Esophagus mucosa (tissue), 1 donor: ENCODE measurements around the gene ZRANB1. TPM values are rescaled to one million over a fixed set of nuclear protein-coding genes. Genes with fewer than 3 reads are reported as not detected.

ENCODE experiments used
- ATAC-seq: fragments of 200-7000 bp; cut with Tn5 transposase; one replicate; pipeline ENCODE4 v1.9.1; 2020
- total RNA-seq: library from RNA; stranded (reverse); gene quantifications from one replicate; pipeline ENCODE4 v1.2.4, GENCODE V29; 2023
- donor health status: DM: yes; HTN: yes; CAD: no.

ZRANB1 gene
- total RNA-seq, 1 donor from 2014 or later, result 14.2 TPM

DNA sequence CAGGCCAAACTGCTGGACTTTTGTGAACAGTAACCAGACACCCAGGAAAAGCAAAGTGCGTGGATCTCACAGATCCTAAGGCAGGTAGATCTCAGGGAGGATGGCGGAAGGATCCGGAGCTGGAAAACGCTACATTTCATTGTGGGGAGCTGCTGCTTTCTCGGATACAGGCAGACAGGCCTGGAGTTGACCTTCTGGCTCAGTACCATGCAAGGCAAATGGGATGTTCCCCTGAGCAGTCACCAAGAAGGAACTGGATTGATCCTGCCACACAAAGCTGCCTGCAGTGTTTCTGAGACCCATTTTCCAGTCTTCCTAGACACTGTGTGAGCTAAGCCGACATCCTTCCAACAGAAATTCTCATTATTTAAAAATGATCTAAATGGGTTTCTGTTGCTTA, 65.5 kb downstream of the ZRANB1 start:
- no peak for ATAC-seq

DNA sequence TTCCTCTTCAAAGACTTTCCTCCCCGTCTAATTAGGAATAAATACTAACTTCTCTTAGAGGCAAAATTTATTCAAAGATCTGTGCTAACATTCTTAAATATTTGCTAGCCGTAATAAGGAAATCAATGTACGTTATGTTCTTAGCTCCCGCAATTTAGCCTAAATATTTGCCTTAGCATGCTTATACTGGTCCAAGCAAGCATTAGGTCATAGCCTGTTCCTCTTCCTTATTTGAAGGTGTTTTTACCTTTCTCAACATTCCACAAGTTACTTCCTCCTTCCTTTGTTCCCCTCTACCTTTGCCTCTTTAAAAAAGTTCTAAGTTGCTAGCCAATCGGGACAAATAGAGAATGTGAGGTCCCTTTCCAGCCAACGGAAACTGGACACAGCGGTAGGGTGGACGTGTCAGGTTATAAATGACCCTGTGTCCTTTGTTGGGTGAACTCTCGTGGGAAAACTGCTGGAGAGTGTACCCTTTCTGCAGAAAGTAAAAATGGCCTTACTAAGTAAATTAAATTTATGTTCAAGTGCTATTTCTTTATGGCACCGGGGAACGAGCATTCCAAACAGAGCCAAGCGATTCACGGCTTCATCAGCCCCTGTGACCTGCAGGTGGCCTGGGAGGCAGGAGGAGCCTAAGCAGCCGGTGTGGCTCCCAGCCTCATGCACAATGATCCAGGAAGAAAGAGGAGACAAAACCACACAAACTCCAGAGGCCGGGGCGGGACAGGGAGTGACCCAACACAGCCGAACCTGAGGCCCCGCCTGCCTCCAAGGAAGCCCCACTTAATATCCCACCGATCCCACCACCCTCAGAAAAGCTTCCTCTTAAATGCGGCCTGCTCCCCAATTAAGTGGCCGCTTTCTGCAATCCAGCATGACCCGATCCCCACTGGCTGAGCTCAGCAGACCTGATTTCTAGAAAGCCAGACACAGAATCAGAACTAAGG, 67.0 kb downstream of the ZRANB1 start:
- peak; percentile 60 for ATAC-seq

DNA sequence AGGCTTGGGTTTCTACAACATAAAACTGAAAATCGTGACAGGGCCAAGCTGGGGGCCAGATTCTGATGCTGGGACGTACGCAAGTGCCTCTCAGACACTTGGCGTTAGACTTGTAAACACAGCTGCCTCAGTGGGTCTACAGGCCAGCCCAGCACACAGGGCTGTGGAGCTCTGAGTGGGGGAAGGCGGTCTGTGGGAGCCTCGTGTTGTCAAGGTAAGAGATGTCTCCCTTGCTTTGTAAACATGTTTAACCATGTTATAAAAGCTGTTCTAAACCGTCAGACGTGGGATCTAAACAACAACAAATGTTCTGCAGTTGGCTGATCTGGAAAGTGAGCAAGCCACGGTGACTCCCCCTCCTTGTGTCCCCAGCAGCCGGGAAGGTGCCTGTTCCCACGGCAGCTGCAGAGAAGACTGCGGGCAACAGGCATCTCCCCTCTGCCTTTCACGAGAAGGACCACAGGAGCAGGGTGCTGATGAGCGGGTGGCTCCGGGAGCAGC, 67.8 kb downstream of the ZRANB1 start:
- no peak for ATAC-seq

DNA sequence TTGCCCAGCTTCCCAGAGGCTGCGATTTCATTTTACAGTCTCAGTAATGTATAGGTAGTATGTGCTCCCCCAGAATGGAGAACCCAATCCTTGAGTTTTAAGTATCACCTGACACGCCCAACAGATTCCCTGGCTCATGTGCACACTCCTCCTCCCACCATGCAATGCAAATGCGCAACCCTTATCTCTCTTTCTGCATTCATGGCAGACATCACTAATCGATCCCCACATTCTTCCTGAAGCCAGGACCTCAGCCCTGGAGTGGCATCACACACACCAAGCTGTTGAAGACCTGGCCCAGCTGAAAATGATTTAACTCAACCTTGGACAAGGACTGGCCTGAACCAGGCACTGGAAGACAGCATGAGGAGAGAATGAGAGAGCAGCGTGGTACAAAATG, 68.4 kb downstream of the ZRANB1 start:
- ATAC-seq, result no peak

DNA sequence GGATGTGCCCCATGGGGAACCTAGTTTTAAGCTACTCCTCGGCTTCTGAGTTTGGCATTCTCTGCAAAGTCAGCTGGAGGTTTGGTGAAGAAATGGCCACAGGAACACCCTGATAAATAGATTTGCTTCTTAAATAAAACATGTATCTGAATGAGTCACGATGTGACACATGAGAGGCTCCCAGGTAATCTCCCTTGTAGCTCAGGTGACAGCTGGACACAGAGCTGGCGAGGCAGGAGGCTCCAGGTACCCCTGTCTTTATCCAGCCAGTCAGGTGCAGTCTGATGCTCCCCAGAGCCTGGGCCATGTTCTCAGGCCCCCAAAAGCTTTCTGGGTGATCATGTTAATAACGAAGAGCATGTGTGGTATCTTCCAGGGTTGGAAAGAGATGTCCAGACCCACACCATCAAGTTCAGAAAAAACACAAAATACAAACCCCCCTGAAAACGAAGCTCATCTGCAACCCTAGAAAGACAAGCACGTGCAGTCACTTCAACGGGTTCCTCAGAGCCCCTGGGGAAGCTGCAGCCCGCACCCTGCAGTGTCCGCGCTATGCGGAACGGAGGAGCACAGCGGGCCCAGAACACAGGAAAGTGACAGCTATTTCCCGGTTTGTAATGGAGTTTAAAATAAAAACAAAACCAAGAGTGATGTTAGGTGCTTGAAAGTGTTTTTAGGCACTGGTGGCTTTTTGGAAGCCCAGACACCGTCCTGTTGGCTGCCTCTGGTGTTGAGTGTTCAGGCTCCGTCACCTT, 69.4 kb downstream of the ZRANB1 start:
- ATAC-seq, result peak; percentile 53

DNA sequence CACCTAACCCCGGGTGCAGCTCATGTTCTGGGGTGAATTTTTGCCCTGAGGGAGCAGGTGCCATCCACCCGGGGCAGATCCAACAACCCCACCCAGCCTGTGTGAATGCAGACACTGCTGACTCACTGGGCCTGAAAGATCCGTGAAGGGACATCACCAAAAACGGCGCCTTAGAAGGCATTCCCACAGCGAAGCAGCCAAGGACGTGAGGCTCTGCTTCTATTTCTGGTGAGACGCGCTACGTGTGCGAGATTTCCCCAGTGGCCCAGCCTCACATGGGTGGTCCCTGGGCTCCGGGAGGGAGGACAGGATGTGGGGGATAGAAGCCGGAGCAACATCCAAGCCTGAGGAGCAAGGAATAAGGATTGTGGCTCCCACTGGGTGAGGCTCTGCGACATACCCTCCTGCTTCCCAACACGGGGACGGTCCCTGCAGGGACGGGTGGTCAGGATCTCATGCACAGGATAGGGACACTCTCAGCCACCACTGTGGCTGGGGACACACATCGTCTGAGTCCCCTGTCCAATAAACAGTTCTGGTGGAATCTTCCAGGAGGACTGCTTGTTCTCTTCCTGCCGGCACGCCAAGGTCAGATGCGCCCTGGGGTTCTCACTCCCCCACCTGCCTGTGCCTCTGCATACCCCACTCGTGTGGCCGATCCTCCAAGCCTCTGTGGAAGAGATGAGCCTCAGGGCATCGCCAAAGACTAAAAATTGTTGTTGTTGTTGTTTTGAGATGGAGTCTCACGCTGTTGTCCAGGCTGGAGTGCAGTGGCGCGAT, 70.2 kb downstream of the ZRANB1 start:
- ATAC-seq, result peak; percentile 85

DNA sequence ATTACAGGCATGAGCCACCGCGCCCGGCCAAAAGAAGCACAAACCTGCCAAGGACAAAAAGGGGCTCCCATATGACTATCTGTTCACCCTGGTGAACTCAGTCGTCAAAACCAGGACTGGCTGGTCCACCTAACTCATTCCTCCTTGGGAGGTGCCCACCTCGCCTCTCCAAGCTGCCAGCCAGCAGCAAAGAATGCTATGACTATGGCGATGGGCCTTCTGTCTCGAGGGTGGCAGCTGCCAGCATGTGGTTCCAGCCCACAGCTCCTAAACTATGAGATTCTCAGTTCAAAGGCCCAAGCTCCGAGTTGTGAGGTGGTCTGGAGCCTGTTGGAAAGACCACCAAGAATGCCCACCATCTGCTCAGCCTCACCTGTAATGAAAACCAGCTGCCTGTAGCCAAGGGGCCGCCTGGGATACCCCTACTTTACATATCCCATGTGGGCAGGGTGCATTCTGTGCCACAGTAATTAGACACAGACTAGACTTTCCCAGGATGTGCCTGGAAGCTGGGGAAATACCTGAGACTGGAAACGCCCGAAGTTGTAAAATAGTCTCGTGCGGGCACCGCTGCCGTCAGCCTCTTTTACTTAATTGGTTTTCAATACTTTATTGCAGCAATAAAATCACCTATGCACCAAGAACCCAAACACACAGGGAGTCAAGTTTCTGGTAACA, 71.1 kb downstream of the ZRANB1 start:
- no peak for ATAC-seq

DNA sequence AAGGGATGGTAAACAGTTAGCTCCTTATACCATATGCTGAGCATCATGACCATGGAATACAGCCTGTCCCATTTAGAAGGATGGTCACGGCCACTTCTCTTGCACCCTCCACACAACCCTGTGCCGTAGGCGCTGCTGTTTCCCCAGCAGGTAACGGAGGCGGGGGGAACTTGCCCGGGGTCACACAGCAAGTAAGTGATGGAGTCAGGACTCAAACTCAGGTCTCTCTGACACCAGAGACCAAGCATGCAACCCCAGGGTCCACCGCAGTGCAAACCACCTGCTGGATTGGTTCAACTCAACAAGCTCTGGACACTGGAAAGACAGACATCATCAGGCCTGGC, 71.6 kb downstream of the ZRANB1 start:
- no peak for ATAC-seq

DNA sequence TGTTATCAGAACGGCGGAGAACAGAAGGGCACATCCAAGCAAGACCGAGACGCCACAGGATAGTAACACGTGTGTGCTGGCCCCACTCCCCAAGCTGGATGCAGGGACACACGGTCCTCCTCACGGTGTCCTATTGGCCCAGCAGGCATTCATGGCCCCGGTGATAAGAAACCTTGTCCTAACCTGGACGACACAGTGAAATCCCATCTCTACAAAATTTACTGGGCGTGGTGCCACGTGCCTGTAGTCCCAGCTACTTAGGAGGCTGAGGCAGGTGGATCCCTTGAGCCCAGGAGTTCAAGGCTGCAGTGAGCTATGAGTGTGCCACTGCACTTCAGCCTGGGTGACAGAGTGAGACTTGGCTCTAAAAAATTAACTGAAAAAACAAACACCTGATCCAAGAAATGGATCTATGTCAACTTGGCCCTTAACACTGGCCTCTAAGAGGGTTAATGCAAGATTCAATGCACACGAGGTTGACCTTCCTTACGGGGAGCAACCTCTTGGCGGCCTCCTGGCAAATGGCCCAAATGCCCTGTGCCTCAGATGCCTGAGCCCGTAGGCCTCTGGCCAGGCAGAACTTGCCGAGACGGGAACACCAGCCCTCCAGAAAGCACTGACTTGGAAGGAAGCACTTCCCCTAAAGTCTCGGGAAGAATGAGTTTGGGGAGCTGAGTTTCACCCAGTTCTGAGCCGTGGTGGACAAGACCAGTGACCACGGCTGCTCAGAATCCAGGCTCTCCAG, 72.3 kb downstream of the ZRANB1 start:
- ATAC-seq, result no peak

DNA sequence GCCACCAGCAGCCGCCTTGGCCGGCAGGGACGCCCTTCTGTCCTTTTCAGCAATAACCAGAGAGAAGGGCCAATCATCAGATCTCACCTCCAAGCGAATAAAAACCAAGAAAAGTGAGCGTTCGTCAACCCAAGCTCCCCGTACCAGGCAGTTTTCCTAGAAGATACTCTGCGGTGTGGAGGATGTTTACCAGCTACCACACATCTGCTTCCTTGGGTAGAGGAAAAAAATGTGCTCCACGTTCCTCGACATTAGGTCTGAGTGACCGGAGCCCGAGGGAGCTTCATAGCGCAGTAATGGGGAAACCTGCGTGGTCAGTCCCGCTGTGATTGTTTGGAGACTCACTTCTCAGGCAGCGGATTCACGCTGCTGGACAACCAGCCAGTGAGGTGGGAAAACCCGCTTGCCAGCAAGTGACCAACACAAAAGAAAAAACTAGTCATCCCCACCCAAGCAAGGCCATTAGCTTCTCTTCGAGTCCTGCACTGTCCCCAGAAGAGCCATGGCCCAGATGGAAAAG, 73.0 kb downstream of the ZRANB1 start:
- no peak for ATAC-seq

DNA sequence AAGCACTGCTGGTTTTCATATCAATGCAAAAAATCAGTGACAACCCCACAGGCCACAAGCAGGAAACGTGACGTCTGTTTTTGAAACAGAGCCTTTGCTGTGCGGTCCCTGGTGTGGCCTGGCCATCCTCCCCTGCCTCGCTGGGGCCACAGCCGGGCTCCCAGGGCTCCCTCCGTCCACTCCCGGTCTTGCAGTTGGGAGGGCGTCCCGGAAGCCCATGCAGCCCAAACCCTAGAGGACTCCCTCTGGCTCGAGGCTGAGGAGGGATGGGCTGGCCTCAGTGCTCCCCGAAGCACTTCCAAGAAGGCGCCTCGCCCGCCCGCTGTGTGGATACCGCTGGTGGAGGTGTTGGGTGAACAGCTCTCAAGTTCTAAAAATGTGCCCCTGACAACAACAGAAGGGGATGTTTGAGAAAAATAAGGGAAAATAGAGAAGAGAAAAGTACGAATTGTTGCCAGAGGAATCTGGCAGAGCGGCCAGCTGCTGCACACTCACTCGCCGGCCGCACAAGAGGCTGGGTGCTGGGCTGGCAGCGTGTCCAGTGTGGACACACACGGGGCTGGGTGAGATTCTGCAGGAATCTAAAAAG, 73.5 kb downstream of the ZRANB1 start:
- ATAC-seq, result no peak

DNA sequence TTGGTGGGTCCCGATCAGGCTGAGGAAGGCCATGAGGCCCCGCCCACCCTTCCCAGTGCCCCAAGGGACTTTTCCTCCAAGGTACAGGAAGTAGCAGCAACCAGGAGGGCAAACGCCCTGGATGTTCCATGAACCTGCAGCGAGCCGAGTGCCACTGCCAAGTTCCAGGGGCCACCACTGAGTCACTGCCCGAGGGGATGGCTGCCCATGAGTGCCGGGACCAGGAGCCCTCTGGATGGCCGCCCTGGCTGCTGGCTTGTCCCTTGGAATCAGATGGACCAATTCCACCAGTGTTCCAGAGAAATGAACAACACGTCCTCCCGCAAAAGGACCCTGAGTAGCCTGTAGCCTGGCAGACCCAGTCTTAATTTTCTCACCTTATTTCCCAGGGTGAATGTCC, 74.2 kb downstream of the ZRANB1 start:
- no peak for ATAC-seq

DNA sequence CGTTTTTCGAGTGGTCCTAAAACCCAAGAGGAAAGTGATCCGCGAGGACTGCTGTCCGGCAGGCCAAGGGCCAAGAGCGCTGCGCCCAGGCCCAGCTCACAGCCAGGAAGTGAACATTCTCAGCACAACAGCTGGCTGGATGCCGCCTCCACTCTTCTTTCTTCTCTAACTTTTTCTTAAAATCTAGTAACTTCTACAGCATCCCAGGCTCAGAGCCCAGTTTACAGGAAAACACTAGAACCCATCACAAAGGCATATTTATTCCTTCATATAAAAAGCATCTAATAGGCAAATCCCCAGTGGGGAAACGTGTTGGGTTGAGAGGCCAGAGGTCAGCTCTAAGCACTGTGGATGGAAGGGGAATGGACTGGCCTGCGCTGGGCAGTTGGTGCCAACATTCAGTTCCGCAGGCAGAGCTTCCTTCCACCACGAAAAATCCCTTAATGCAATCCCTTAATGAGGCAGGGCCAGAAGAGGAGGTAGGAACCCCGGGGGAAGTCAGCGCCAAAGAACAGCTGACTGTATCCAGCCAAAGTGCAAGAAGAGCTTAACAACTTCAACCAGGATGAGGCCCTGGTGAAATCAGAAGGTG, 74.8 kb downstream of the ZRANB1 start:
- ATAC-seq, result no peak

DNA sequence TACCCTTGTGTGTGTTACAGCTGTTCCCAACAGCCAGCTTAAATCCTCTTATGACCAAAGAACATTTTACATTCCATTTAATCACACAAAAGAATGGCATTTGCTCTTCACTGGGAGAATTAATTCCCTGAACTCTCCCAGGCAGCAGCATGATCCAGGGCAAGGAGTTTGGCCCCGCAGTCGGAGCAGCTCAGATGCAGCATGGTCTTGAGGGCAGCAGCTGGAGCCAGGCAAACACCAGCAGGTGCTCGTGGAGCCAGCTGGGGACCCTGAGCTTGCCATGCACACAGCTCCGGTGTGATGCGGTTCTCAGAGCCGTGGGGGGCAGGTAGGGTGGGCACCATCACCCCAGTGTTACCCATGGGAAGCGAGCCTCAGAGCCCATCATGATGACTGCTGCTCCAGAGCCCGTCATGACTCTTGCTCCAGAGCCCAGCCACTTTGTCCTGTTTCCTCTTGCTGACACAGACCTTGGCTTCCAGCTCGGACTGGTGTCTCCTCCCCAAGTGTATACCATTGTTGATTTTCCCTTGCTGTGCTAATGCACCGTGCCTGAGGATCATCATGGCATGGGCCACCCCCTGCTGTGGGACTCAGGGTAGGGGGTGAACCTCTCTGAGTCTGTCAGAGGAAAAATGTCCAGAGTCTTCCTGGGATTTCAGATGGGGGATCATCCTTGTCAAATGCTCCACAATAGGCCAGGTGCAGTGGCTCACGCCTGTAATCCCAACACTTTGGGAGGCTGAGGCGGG, 75.8 kb downstream of the ZRANB1 start:
- no peak for ATAC-seq

DNA sequence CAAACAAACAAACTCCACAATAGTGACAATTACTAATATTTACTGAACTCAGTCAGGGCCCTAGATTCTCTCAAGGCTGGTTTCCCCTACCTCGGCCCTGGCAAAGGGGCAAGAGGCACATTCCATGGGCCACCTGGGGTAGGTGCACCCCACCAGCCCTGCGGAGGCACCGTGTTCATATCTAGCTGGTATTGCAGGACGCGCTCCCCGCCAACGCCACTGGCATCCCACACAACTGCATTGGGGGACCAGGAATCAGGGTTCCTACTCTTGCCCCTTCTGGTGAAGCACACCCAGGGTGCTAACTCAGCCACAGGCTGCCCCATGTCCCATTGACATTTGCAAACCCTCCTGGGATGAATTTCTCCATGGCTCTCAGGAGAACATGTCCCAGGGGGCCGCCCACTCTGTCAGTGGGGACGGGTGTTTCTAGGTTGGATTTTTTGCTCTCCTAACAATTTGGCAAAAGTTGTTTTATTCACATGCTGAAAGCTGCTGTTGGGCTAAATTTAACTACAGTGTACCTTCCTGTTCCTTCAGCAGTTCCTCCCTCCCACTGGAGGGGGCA, 76.7 kb downstream of the ZRANB1 start:
- no peak for ATAC-seq

DNA sequence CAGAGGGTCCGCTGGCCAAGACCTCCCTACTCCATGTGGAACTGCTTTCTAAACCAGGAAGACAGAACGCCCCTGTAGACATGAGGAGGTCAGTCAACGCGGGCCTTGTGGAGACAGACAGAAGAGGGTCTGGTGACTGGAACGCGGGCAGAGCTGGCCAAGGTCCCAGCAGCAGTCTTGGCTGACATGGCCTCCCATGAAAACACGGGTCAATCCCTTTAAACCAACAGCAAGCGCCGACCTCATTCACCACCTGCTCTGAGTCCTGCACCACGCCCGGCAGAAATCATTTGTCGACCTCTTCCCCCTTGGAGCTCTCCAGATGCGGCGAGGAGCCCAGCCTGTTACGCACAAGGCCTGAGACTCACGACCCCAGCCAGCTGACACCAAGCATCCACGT, 78.5 kb downstream of the ZRANB1 start:
- no peak for ATAC-seq

DNA sequence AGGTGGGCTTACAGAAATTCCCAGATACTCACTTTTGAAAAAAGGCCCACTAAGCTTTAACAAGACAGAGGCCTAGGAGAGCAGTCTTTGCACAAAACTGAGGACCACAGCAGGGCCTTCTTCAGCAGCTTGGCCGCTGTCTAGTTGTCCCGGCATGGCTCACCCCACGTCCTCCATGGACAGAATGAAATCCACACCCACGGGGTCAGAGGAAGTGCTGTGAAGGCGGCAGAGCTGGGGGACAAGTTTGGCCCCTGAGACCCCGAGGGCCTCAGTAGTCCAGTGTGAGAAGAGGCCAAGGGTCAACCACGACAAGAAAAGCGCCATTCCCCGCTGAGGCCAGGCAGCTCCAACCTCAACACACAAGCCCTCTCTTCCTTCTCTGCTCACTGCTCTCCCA, 78.9 kb downstream of the ZRANB1 start:
- ATAC-seq, result no peak

DNA sequence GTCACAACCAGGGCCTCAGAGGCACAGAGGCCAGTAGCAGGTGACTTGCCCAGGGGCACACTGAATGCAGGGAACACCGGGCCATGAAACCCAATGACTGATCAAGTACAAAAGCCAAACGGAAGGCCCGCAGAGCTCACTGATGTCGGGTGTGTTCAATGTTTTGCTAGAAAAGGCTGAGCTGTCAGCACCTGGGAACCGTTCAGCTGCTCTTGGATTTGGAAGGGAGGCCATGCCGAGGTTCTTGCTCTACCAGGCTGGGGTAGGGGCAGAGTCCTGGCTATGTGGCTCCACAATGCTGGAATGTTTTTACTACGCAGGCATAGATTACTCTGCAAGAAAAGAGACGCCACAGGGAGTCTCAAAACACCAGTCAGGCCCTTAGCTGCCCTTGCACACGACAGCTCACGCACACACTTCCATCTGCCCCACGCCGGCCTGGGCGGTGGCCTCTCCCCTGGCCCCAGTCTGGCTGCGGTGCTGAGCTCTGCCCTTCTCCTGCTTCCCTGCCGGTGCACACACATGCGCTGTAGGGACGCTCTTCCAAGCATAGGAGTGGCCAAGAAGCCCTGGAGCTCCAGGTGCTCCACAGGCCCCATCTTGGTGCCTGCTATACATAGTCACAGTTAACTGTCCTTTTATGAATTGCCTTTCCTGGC, 79.9 kb downstream of the ZRANB1 start:
- ATAC-seq, result no peak

DNA sequence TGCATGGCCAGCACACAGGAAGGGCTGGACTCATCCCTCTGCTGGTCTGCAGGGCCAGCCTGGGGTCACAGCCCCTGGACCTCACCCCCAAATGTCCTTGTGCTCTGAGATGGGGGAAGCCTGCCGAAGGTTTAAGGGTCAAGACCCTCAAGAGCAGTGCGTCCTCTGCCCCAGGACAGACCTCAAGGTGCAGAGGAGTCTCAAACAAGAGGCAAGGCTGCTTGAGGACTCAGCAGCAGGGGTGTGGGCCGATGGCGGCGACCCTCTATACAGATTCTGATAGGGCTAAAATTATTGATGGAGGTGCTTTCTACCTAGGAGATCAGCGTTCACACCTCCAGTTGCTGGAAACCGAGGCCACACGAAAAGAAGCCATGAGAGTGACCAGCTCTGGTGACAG, 80.7 kb downstream of the ZRANB1 start:
- ATAC-seq, result no peak
